ENCODE data around the gene UNC13D.

GRCh38 chr17:75864448-75864871 is 20.3 kb upstream of the UNC13D start:
- no peak for TF ChIP-seq ZSCAN16 (tag by site-specific recombination; IDR thresholded peaks at IDR 0.05)
- TF ChIP-seq ATF2 (tag by site-specific recombination; IDR thresholded peaks at IDR 0.05; ENCODE audit: low read depth) = no peak
- TF ChIP-seq CTCF (tag by site-specific recombination; IDR thresholded peaks at IDR 0.05) = no peak
- no peak for TF ChIP-seq ZNF707 (tag by site-specific recombination; IDR thresholded peaks at IDR 0.05)
- peak; percentile 67 for TF ChIP-seq SP2 (tag by site-specific recombination; IDR thresholded peaks at IDR 0.05)
- no peak for TF ChIP-seq ZNF701 (tag by site-specific recombination; IDR thresholded peaks at IDR 0.05)
- no peak for TF ChIP-seq ZNF558 (tag by site-specific recombination; IDR thresholded peaks at IDR 0.05)
- TF ChIP-seq ZNF311 (tag by site-specific recombination; IDR thresholded peaks at IDR 0.05; ENCODE audit: borderline replicate concordance) = no peak
- TF ChIP-seq RBAK (tag by site-specific recombination; IDR thresholded peaks at IDR 0.05) = no peak
- TF ChIP-seq ZNF639 (tag by site-specific recombination; IDR thresholded peaks at IDR 0.05) = no peak
- no peak for TF ChIP-seq ZSCAN30 (tag by site-specific recombination; IDR thresholded peaks at IDR 0.05)
- TF ChIP-seq PRDM10 (tag by site-specific recombination; IDR thresholded peaks at IDR 0.05) = no peak

Data from HEK293 (cell line).